WTC11 (cell line): ENCODE measurements around the gene COL4A2. TPM values are rescaled to one million over a fixed set of nuclear protein-coding genes. Genes with fewer than 3 reads are reported as not detected.
A peak's percentile ranks its signal among the peaks of the same experiment; 100 is the strongest.

Source experiments
- ATAC-seq: fragments of 200-7000 bp; cut with Tn5 transposase; 2 replicates; pipeline ENCODE4 v1.10.0; 2021; ENCODE audit warnings: mild to moderate bottlenecking, moderate library complexity
- CTCF ChIA-PET: fragments of 300-600 bp; sonication (Branson Sonifier 250); formaldehyde crosslinking; loops from one replicate; lab custom pipeline; 2021; ENCODE audit warnings: antibody characterized with exemption; lab: Charles Lee
- POLR2A ChIA-PET: fragments of 350-600 bp; sonication (Branson Sonifier 250); formaldehyde crosslinking; loops from one replicate; lab custom pipeline; 2021; ENCODE audit warnings: antibody characterized with exemption; lab: Charles Lee
- DNase-seq: peaks from one replicate; pipeline ENCODE4 v3.0.0; 2021; ENCODE audit warnings: low spot score
- H3K27ac Mint-ChIP-seq: 2 replicates; pipeline ENCODE4 v1.8.0; 2021; ENCODE audit warnings: mixed read lengths
- H3K27me3 Mint-ChIP-seq: 2 replicates; pipeline ENCODE4 v1.8.0; 2021; ENCODE audit warnings: low read depth, mild to moderate bottlenecking, moderate library complexity, mixed read lengths
- H3K36me3 Mint-ChIP-seq: 2 replicates; pipeline ENCODE4 v1.8.0; 2021; ENCODE audit warnings: mixed read lengths
- H3K4me1 Mint-ChIP-seq: 2 replicates; pipeline ENCODE4 v1.8.0; 2022; ENCODE audit warnings: mixed read lengths
- H3K4me3 Mint-ChIP-seq: 2 replicates; pipeline ENCODE4 v1.8.0; 2021; ENCODE audit warnings: mild to moderate bottlenecking, moderate library complexity, mixed read lengths
- H3K9me3 Mint-ChIP-seq: 2 replicates; pipeline ENCODE4 v1.8.0; 2021; ENCODE audit warnings: mixed read lengths
- ATF6 ChIP-seq: sonication (generic); formaldehyde crosslinking; IDR thresholded peaks from 2 replicates; pipeline ENCODE4 v1.8.1; 2023; ENCODE audit warnings: mild to moderate bottlenecking, missing genetic modification reagents
- CREB1 ChIP-seq: sonication (generic); formaldehyde crosslinking; IDR thresholded peaks from 2 replicates; pipeline ENCODE4 v1.8.0; 2023; ENCODE audit warnings: mild to moderate bottlenecking, missing genetic modification reagents
- ELF4 ChIP-seq: sonication (generic); formaldehyde crosslinking; IDR thresholded peaks from 2 replicates; pipeline ENCODE4 v1.8.1; 2022; ENCODE audit warnings: low read depth, mild to moderate bottlenecking, moderate library complexity, missing genetic modification reagents
- ESRRA ChIP-seq: sonication (generic); formaldehyde crosslinking; IDR thresholded peaks from 2 replicates; pipeline ENCODE4 v1.8.1; 2022; ENCODE audit warnings: mild to moderate bottlenecking, missing genetic modification reagents, borderline replicate concordance
- FOXJ3 ChIP-seq: sonication (generic); formaldehyde crosslinking; IDR thresholded peaks from 2 replicates; pipeline ENCODE4 v1.9.0; 2021; ENCODE audit warnings: missing genetic modification reagents, mild to moderate bottlenecking, borderline replicate concordance
- FOXK1 ChIP-seq: sonication (generic); formaldehyde crosslinking; IDR thresholded peaks from 2 replicates; pipeline ENCODE4 v1.8.0; 2022; ENCODE audit warnings: mild to moderate bottlenecking, moderate library complexity, missing genetic modification reagents
- GABPB1 ChIP-seq: sonication (generic); formaldehyde crosslinking; IDR thresholded peaks from 2 replicates; pipeline ENCODE4 v1.8.1; 2023; ENCODE audit warnings: mild to moderate bottlenecking, missing genetic modification reagents
- GRHL2 ChIP-seq: fragments of 250-450 bp; sonication (Bioruptor Pico); IDR thresholded peaks from 2 replicates; pipeline ENCODE4 v1.8.0; 2022; ENCODE audit warnings: mild to moderate bottlenecking, moderate library complexity; ENCODE audit not compliant: insufficient replicate concordance, severe bottlenecking
- GTF2I ChIP-seq: fragments of 250-450 bp; sonication (Bioruptor Pico); conservative IDR thresholded peaks from 2 replicates; pipeline ENCODE4 v1.4.0; 2021; ENCODE audit warnings: mild to moderate bottlenecking
- JUN ChIP-seq: sonication (generic); formaldehyde crosslinking; IDR thresholded peaks from 2 replicates; pipeline ENCODE4 v1.8.0; 2023; ENCODE audit warnings: mild to moderate bottlenecking, missing genetic modification reagents
- MYBL2 ChIP-seq: sonication (generic); formaldehyde crosslinking; IDR thresholded peaks from 2 replicates; pipeline ENCODE4 v1.8.1; 2023; ENCODE audit warnings: mild to moderate bottlenecking, moderate library complexity, missing genetic modification reagents
- NFE2L1 ChIP-seq: sonication (generic); formaldehyde crosslinking; IDR thresholded peaks from 2 replicates; pipeline ENCODE4 v1.8.1; 2023; ENCODE audit warnings: missing genetic modification reagents
- NR2C2 ChIP-seq: sonication (generic); formaldehyde crosslinking; IDR thresholded peaks from 2 replicates; pipeline ENCODE4 v1.8.0; 2022; ENCODE audit warnings: mild to moderate bottlenecking, missing genetic modification reagents
- OVOL2 ChIP-seq: fragments of 250-450 bp; sonication (Bioruptor Pico); IDR thresholded peaks from 2 replicates; pipeline ENCODE4 v1.9.0; 2021; ENCODE audit warnings: mild to moderate bottlenecking, borderline replicate concordance
- PRRX2 ChIP-seq: fragments of 250-450 bp; sonication (Bioruptor Pico); IDR thresholded peaks from 2 replicates; pipeline ENCODE4 v1.8.0; 2021; ENCODE audit warnings: mild to moderate bottlenecking
- RELA ChIP-seq: sonication (generic); formaldehyde crosslinking; IDR thresholded peaks from 2 replicates; pipeline ENCODE4 v1.8.1; 2022; ENCODE audit warnings: missing genetic modification reagents, mild to moderate bottlenecking, borderline replicate concordance
- RORB ChIP-seq: fragments of 250-450 bp; sonication (Bioruptor Pico); IDR thresholded peaks from 2 replicates; pipeline ENCODE4 v1.9.0; 2021; ENCODE audit warnings: mild to moderate bottlenecking
- TEAD1 ChIP-seq: sonication (generic); formaldehyde crosslinking; IDR thresholded peaks from 2 replicates; pipeline ENCODE4 v1.8.0; 2022; ENCODE audit warnings: mild to moderate bottlenecking, missing genetic modification reagents
- TEAD4 ChIP-seq: sonication (generic); formaldehyde crosslinking; IDR thresholded peaks from 2 replicates; pipeline ENCODE4 v1.8.0; 2022; ENCODE audit warnings: mild to moderate bottlenecking, missing genetic modification reagents
- TP53 ChIP-seq: sonication (generic); formaldehyde crosslinking; IDR thresholded peaks from 2 replicates; pipeline ENCODE4 v1.8.1; 2023; ENCODE audit warnings: mild to moderate bottlenecking, missing genetic modification reagents
- ZNF219 ChIP-seq: sonication (generic); formaldehyde crosslinking; IDR thresholded peaks from 2 replicates; pipeline ENCODE4 v1.8.0; 2023; ENCODE audit warnings: missing genetic modification reagents, mild to moderate bottlenecking, borderline replicate concordance
- ZNF671 ChIP-seq: fragments of 250-450 bp; sonication (Bioruptor Pico); IDR thresholded peaks from 2 replicates; pipeline ENCODE4 v1.8.0; 2021; ENCODE audit warnings: mild to moderate bottlenecking
- total RNA-seq: library from RNA; stranded (reverse); gene quantifications from 3 replicates; pipeline ENCODE4 v1.2.3, GENCODE V29; 2021
- TF ChIP-seq, protein P1 (sequence below): sonication (generic); formaldehyde crosslinking; IDR thresholded peaks from 2 replicates; pipeline ENCODE4 v1.8.1; 2022; ENCODE audit warnings: mild to moderate bottlenecking, moderate library complexity, missing genetic modification reagents
- TF ChIP-seq, protein P2 (sequence below): sonication (generic); formaldehyde crosslinking; IDR thresholded peaks from 2 replicates; pipeline ENCODE4 v1.8.0; 2022; ENCODE audit warnings: mild to moderate bottlenecking, missing genetic modification reagents
- TF ChIP-seq, protein P3 (sequence below): sonication (generic); formaldehyde crosslinking; IDR thresholded peaks from 2 replicates; pipeline ENCODE4 v1.8.1; 2023; ENCODE audit warnings: mild to moderate bottlenecking, missing genetic modification reagents, moderate library complexity
- TF ChIP-seq, protein P4 (sequence below): fragments of 250-450 bp; sonication (Bioruptor Pico); IDR thresholded peaks from 2 replicates; pipeline ENCODE4 v1.9.0; 2021; ENCODE audit warnings: mild to moderate bottlenecking
- TF ChIP-seq, protein P5 (sequence below): sonication (generic); formaldehyde crosslinking; IDR thresholded peaks from 2 replicates; pipeline ENCODE4 v1.8.0; 2023; ENCODE audit warnings: mild to moderate bottlenecking, missing genetic modification reagents
- TF ChIP-seq, protein P6 (sequence below): sonication (generic); formaldehyde crosslinking; IDR thresholded peaks from 2 replicates; pipeline ENCODE4 v1.8.1; 2022; ENCODE audit warnings: mild to moderate bottlenecking, missing genetic modification reagents, moderate library complexity, borderline replicate concordance

Gene COL4A2
- total RNA-seq, 1 experiment from 2014 or later, result 109 TPM

DNA sequence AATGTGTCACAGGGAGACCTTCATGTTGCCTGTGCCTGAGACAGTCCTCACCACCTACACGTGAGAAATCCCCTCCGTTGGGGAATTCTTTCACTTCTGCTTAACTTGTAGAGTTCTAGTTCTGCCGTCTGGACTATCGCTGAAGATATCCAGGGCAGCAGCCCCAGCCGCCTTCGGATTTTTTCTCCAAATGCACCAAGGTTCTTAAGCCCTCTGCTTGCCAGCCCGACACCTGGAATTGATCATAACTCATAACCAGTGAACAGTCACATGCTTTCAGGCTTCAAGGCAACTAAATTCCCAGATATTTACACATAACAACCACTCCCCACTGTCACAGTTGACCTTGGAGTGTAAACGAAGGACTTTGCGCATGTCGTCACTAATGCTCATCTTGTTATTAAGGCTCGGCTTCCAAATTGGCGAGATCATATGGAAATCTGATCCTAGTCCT lies 140.0 kb downstream of the COL4A2 start:
- CTCF ChIA-PET, result interaction anchor here (1.0 to 1.4 kb wide), 2 partner anchors 9 to 35 kb away, joined by 3 to 6 read pairs; no protein-coding TSS in a partner anchor
- Mint-ChIP-seq H3K4me1 (peaks cover 18% of the 10 kb centered on the region), H3K27ac (peak overlapping the region; percentile 40; the same call in 1 of the 2 replicates), H3K27me3 (no peaks in the 10 kb centered on the region), H3K9me3 (no peaks in the 10 kb centered on the region), H3K4me3 (no peak overlapping the region)
- no peak for ATAC-seq
- DNase-seq, result no peak
- POLR2A ChIA-PET, result no interaction called here
- TF ChIP-seq ESRRA (CRISPR knock-in tag) (no peak), ZNF219 (CRISPR knock-in tag) (no peak), ELF4 (CRISPR knock-in tag) (no peak), NFE2L1 (CRISPR knock-in tag) (no peak), RELA (CRISPR knock-in tag) (no peak), TEAD4 (no peak), TP53 (no peak), ZNF671 (CRISPR knock-in tag) (no peak), NR2C2 (CRISPR knock-in tag) (no peak), TEAD1 (no peak), FOXJ3 (CRISPR knock-in tag) (no peak), GTF2I (CRISPR knock-in tag) (no peak), JUN (CRISPR knock-in tag) (no peak)
- TF ChIP-seq, protein P1, sequence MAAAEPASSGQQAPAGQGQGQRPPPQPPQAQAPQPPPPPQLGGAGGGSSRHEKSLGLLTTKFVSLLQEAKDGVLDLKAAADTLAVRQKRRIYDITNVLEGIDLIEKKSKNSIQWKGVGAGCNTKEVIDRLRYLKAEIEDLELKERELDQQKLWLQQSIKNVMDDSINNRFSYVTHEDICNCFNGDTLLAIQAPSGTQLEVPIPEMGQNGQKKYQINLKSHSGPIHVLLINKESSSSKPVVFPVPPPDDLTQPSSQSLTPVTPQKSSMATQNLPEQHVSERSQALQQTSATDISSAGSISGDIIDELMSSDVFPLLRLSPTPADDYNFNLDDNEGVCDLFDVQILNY, result no peak
- TF ChIP-seq, all 79 proteins: peak for 0
- peaks cover 9% of the 10 kb centered on the region for H3K36me3 Mint-ChIP-seq

DNA sequence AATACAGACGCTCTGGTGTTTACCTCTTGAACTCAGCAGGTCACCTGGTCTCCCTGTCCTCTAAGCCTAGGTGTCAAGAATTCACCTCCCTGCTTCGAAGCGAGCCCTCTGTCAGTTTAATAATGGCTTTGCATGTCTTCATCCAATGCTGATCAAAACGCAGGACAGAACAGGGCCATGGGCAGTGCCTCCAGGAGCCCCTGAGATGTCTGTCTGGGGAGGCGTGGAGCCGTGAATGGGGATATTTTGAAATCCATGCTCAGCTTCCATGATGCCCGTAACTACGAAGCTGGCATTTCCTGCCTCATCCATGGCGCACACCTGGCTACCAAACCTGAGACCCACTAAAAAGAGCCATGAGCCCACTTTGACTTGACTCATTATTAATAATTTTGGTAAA lies 140.7 kb downstream of the COL4A2 start:
- POLR2A ChIA-PET, result no interaction called here
- ATAC-seq (no peak), DNase-seq (no peak)
- Mint-ChIP-seq H3K27ac (peak overlapping the region; percentile 88; the same call in 1 of the 2 replicates), H3K4me3 (no peak overlapping the region), H3K4me1 (peaks cover 18% of the 10 kb centered on the region), H3K36me3 (peaks cover 9% of the 10 kb centered on the region), H3K27me3 (no peaks in the 10 kb centered on the region), H3K9me3 (no peaks in the 10 kb centered on the region)
- CTCF ChIA-PET, result interaction anchor here (1.0 to 1.4 kb wide), 2 partner anchors 8 to 36 kb away, joined by 3 to 6 read pairs; no protein-coding TSS in a partner anchor
- TF ChIP-seq CREB1 (CRISPR knock-in tag) (no peak), FOXK1 (CRISPR knock-in tag) (no peak), RORB (CRISPR knock-in tag) (no peak), OVOL2 (CRISPR knock-in tag) (no peak), GABPB1 (CRISPR knock-in tag) (no peak), GRHL2 (CRISPR knock-in tag) (no peak), ATF6 (CRISPR knock-in tag) (no peak), RELA (CRISPR knock-in tag) (no peak), ZNF219 (CRISPR knock-in tag) (no peak), MYBL2 (CRISPR knock-in tag) (no peak), PRRX2 (no peak), NFE2L1 (CRISPR knock-in tag) (no peak)
- TF ChIP-seq, protein P2, sequence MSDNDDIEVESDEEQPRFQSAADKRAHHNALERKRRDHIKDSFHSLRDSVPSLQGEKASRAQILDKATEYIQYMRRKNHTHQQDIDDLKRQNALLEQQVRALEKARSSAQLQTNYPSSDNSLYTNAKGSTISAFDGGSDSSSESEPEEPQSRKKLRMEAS (CRISPR knock-in tag), result no peak
- TF ChIP-seq, protein P3, sequence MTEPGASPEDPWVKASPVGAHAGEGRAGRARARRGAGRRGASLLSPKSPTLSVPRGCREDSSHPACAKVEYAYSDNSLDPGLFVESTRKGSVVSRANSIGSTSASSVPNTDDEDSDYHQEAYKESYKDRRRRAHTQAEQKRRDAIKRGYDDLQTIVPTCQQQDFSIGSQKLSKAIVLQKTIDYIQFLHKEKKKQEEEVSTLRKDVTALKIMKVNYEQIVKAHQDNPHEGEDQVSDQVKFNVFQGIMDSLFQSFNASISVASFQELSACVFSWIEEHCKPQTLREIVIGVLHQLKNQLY (CRISPR knock-in tag), result no peak
- TF ChIP-seq, protein P4, sequence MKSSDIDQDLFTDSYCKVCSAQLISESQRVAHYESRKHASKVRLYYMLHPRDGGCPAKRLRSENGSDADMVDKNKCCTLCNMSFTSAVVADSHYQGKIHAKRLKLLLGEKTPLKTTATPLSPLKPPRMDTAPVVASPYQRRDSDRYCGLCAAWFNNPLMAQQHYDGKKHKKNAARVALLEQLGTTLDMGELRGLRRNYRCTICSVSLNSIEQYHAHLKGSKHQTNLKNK (CRISPR knock-in tag), result no peak
- TF ChIP-seq, protein P5, sequence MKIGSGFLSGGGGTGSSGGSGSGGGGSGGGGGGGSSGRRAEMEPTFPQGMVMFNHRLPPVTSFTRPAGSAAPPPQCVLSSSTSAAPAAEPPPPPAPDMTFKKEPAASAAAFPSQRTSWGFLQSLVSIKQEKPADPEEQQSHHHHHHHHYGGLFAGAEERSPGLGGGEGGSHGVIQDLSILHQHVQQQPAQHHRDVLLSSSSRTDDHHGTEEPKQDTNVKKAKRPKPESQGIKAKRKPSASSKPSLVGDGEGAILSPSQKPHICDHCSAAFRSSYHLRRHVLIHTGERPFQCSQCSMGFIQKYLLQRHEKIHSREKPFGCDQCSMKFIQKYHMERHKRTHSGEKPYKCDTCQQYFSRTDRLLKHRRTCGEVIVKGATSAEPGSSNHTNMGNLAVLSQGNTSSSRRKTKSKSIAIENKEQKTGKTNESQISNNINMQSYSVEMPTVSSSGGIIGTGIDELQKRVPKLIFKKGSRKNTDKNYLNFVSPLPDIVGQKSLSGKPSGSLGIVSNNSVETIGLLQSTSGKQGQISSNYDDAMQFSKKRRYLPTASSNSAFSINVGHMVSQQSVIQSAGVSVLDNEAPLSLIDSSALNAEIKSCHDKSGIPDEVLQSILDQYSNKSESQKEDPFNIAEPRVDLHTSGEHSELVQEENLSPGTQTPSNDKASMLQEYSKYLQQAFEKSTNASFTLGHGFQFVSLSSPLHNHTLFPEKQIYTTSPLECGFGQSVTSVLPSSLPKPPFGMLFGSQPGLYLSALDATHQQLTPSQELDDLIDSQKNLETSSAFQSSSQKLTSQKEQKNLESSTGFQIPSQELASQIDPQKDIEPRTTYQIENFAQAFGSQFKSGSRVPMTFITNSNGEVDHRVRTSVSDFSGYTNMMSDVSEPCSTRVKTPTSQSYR (CRISPR knock-in tag), result no peak
- TF ChIP-seq, protein P6, sequence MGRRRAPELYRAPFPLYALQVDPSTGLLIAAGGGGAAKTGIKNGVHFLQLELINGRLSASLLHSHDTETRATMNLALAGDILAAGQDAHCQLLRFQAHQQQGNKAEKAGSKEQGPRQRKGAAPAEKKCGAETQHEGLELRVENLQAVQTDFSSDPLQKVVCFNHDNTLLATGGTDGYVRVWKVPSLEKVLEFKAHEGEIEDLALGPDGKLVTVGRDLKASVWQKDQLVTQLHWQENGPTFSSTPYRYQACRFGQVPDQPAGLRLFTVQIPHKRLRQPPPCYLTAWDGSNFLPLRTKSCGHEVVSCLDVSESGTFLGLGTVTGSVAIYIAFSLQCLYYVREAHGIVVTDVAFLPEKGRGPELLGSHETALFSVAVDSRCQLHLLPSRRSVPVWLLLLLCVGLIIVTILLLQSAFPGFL (CRISPR knock-in tag), result no peak
